NOMO-1 treated with dmso at 0.1 percent for 144 hours (cell line): ENCODE measurements around the gene CERK.

ENCODE experiments used
- DNase-seq: peaks from one replicate; lab custom pipeline; 2025; ENCODE audit not compliant: unreplicated experiment; lab: John Stamatoyannopoulos, UW

CERK gene

GRCh38 chr22:46749682-46750529 lies 11.9 kb upstream of the CERK start:
- no peak for DNase-seq

- no peak for DNase-seq
These were observed 11.0 kb upstream of the CERK start for GRCh38 chr22:46748908-46749675.

GRCh38 chr22:46748206-46748907 lies 10.3 kb upstream of the CERK start:
- DNase-seq, result no peak

GRCh38 chr22:46747646-46748045 lies 9.6 kb upstream of the CERK start:
- DNase-seq, result no peak

- DNase-seq, result no peak
These were observed 8.6 kb upstream of the CERK start for GRCh38 chr22:46746620-46747019.

- no peak for DNase-seq
These were observed 8.1 kb upstream of the CERK start for GRCh38 chr22:46746192-46746591.

- DNase-seq, result no peak
These were observed 6.5 kb upstream of the CERK start for GRCh38 chr22:46744581-46744980.

- DNase-seq, result no peak
These were observed 4.6 kb upstream of the CERK start for GRCh38 chr22:46742576-46743221.

- DNase-seq, result no peak
These were observed 4.0 kb upstream of the CERK start for GRCh38 chr22:46741974-46742519.

- no peak for DNase-seq
These were observed 3.1 kb upstream of the CERK start for GRCh38 chr22:46740910-46741780.

- DNase-seq, result peak; percentile 52
These were observed 1.2 kb upstream of the CERK start for GRCh38 chr22:46739094-46739870.

GRCh38 chr22:46738647-46739093 lies 618 bp upstream of the CERK start:
- no peak for DNase-seq

- peak; percentile 37 for DNase-seq
These were observed 712 bp downstream of the CERK start for GRCh38 chr22:46737105-46737975.

GRCh38 chr22:46736705-46737104 lies 1.3 kb downstream of the CERK start:
- no peak for DNase-seq

- DNase-seq, result no peak
These were observed 2.1 kb downstream of the CERK start for GRCh38 chr22:46735747-46736608.

- peak; percentile 15 for DNase-seq
These were observed 3.1 kb downstream of the CERK start for GRCh38 chr22:46734830-46735453.
